H9 (cell line): ENCODE measurements around the gene SLC15A3. TPM values are rescaled to one million over a fixed set of nuclear protein-coding genes. Genes with fewer than 3 reads are reported as not detected.

ENCODE experiments used
- DNase-seq: peaks from one replicate; pipeline ENCODE4 v3.0.0-alpha.2; 2017
- H2AFZ ChIP-seq: one replicate; pipeline ENCODE4 v1.6.1; 2013; ENCODE audit warnings: mild to moderate bottlenecking, low read length, control low read depth, moderate library complexity
- H2AK5ac ChIP-seq: 2 replicates; pipeline ENCODE4 v1.6.1; 2013; ENCODE audit warnings: low read length, control low read depth, mixed read lengths; ENCODE audit not compliant: insufficient read length
- H2BK120ac ChIP-seq: one replicate; pipeline ENCODE4 v1.6.1; 2013; ENCODE audit warnings: low read depth, mild to moderate bottlenecking, low read length, control low read depth, inconsistent platforms; ENCODE audit not compliant: poor library complexity, severe bottlenecking
- H2BK12ac ChIP-seq: 2 replicates; pipeline ENCODE4 v1.6.1; 2013; ENCODE audit warnings: low read length, control low read depth, mixed read lengths, low read depth; ENCODE audit not compliant: insufficient read length
- H2BK15ac ChIP-seq: 2 replicates; pipeline ENCODE4 v1.6.1; 2013; ENCODE audit warnings: low read depth, low read length, control low read depth
- H2BK20ac ChIP-seq: one replicate; pipeline ENCODE4 v1.6.1; 2013; ENCODE audit warnings: low read depth, mild to moderate bottlenecking, low read length, control low read depth, inconsistent platforms; ENCODE audit not compliant: poor library complexity, severe bottlenecking
- H2BK5ac ChIP-seq: 2 replicates; pipeline ENCODE4 v1.6.1; 2013; ENCODE audit warnings: low read length, control low read depth, mixed read lengths; ENCODE audit not compliant: insufficient read length
- H3K14ac ChIP-seq: 2 replicates; pipeline ENCODE4 v1.6.1; 2013; ENCODE audit warnings: low read length, control low read depth; ENCODE audit not compliant: insufficient read depth
- H3K18ac ChIP-seq: 2 replicates; pipeline ENCODE4 v1.6.1; 2013; ENCODE audit warnings: low read depth, mild to moderate bottlenecking, mixed read lengths, low read length, control low read depth; ENCODE audit not compliant: insufficient read length
- H3K23ac ChIP-seq: 2 replicates; pipeline ENCODE4 v1.6.1; 2013; ENCODE audit warnings: low read length, control low read depth, mixed read lengths, low read depth; ENCODE audit not compliant: insufficient read length
- H3K23me2 ChIP-seq: 2 replicates; pipeline ENCODE4 v1.6.1; 2013; ENCODE audit warnings: low read depth, mild to moderate bottlenecking, mixed read lengths, low read length, control low read depth; ENCODE audit not compliant: insufficient read length, poor library complexity, severe bottlenecking
- H3K27ac ChIP-seq: 2 replicates; pipeline ENCODE4 v1.5.1; 2013; ENCODE audit warnings: low read length, control low read depth, mixed read lengths, low read depth; ENCODE audit not compliant: insufficient read length
- H3K27me3 ChIP-seq: 2 replicates; pipeline ENCODE4 v1.6.1; 2013; ENCODE audit warnings: low read length, control low read depth, inconsistent platforms; ENCODE audit not compliant: insufficient read depth
- H3K4ac ChIP-seq: 2 replicates; pipeline ENCODE4 v1.6.1; 2013; ENCODE audit warnings: low read depth, mild to moderate bottlenecking, control low read depth, inconsistent platforms, low read length, moderate library complexity
- H3K4me1 ChIP-seq: 2 replicates; pipeline ENCODE4 v1.6.1; 2013; ENCODE audit warnings: low read length, control low read depth, inconsistent platforms; ENCODE audit not compliant: insufficient read depth
- H3K4me2 ChIP-seq: 2 replicates; pipeline ENCODE4 v1.6.1; 2013; ENCODE audit warnings: low read length, control low read depth, mixed read lengths; ENCODE audit not compliant: insufficient read length, insufficient read depth
- H3K56ac ChIP-seq: 2 replicates; pipeline ENCODE4 v1.6.1; 2013; ENCODE audit warnings: low read depth, mild to moderate bottlenecking, mixed read lengths, low read length, control low read depth; ENCODE audit not compliant: insufficient read length
- H3K79me1 ChIP-seq: 2 replicates; pipeline ENCODE4 v1.6.1; 2013; ENCODE audit warnings: low read depth, mild to moderate bottlenecking, moderate library complexity, low read length, control low read depth, inconsistent platforms; ENCODE audit not compliant: insufficient read depth, poor library complexity, severe bottlenecking
- H3K79me2 ChIP-seq: 2 replicates; pipeline ENCODE4 v1.6.1; 2013; ENCODE audit warnings: low read length, control low read depth, inconsistent platforms; ENCODE audit not compliant: insufficient read depth
- H3K9ac ChIP-seq: 2 replicates; pipeline ENCODE4 v1.6.1; 2013; ENCODE audit warnings: low read length, control low read depth, mixed read lengths; ENCODE audit not compliant: insufficient read length; ENCODE audit errors: extremely low read depth
- H3K9me3 ChIP-seq: one replicate; pipeline ENCODE4 v1.6.1; 2013; ENCODE audit warnings: low read depth, low read length, inconsistent platforms; ENCODE audit not compliant: control insufficient read depth
- H3T11ph ChIP-seq: one replicate; pipeline ENCODE4 v1.6.1; 2013; ENCODE audit warnings: mild to moderate bottlenecking, low read length, control low read depth, inconsistent platforms
- H4K20me1 ChIP-seq: one replicate; pipeline ENCODE4 v1.6.1; 2013; ENCODE audit not compliant: control insufficient read depth, insufficient read length, insufficient read depth
- H4K5ac ChIP-seq: 2 replicates; pipeline ENCODE4 v1.6.1; 2013; ENCODE audit warnings: low read depth, mild to moderate bottlenecking, mixed read lengths, low read length, control low read depth; ENCODE audit not compliant: insufficient read length
- H4K8ac ChIP-seq: replicated peaks from 2 replicates; pipeline ENCODE4 v1.6.1; 2013; ENCODE audit warnings: low read length, control low read depth, mixed read lengths, low read depth; ENCODE audit not compliant: insufficient read length
- H4K91ac ChIP-seq: 2 replicates; pipeline ENCODE4 v1.6.1; 2013; ENCODE audit warnings: low read depth, mild to moderate bottlenecking, moderate library complexity, mixed read lengths, low read length, control low read depth; ENCODE audit not compliant: insufficient read length
- H3K27ac Mint-ChIP-seq, 3 experiments: 2 replicates in 2 of 3; 3 replicates in 1 of 3; pipeline ENCODE4 v1.8.0; 2020 to 2021; ENCODE audit warnings: mixed read lengths in 3 of 3, mild to moderate bottlenecking in 1 of 3, moderate library complexity in 1 of 3
- H3K27me3 Mint-ChIP-seq: 2 replicates; pipeline ENCODE4 v1.8.0; 2021; ENCODE audit warnings: low read depth, mild to moderate bottlenecking, moderate library complexity, mixed read lengths
- H3K36me3 Mint-ChIP-seq, 3 experiments: 2 replicates in 2 of 3; 3 replicates in 1 of 3; pipeline ENCODE4 v1.8.0; 2020 to 2021; ENCODE audit warnings: low read depth in 3 of 3, mixed read lengths in 3 of 3; ENCODE audit not compliant: insufficient read depth in 1 of 3
- H3K4me1 Mint-ChIP-seq, 2 experiments: 2 replicates each; pipeline ENCODE4 v1.8.0; 2020; ENCODE audit warnings: mixed read lengths in 2 of 2
- H3K4me3 Mint-ChIP-seq, 2 experiments: 2 replicates in 1 of 2; 3 replicates in 1 of 2; pipeline ENCODE4 v1.8.0; 2020 to 2021; ENCODE audit warnings: mild to moderate bottlenecking in 2 of 2, mixed read lengths in 2 of 2, moderate library complexity in 1 of 2
- H3K9me3 Mint-ChIP-seq, 2 experiments: 2 replicates in 1 of 2; 3 replicates in 1 of 2; pipeline ENCODE4 v1.8.0; 2020; ENCODE audit warnings: mild to moderate bottlenecking in 2 of 2, mixed read lengths in 2 of 2, moderate library complexity in 1 of 2
- WGBS: extraction: QIAGEN DNeasy Blood & Tissue Kit; methylation state at CpG from one replicate; pipeline ENCODE4 v1.1.7; 2013; ENCODE audit warnings: missing lambda C conversion rate, low lambda C conversion rate, mixed read lengths; ENCODE audit not compliant: insufficient read length; ENCODE audit errors: extremely low coverage; 5-methylcytosine and 5-hydroxymethylcytosine counted together
- total RNA-seq: library from RNA; stranded (reverse); gene quantifications from 2 replicates; pipeline ENCODE4 v1.2.1, GENCODE V29; 2021
- TF ChIP-seq, protein P1 (sequence below): fragments of 200-600 bp; sonication (generic); conservative IDR thresholded peaks from 3 replicates; pipeline ENCODE4 v1.8.0; 2021; ENCODE audit warnings: antibody characterized with exemption, mild to moderate bottlenecking

The SLC15A3 gene
- total RNA-seq, 1 experiment from 2014 or later = 7.0 TPM

DNA sequence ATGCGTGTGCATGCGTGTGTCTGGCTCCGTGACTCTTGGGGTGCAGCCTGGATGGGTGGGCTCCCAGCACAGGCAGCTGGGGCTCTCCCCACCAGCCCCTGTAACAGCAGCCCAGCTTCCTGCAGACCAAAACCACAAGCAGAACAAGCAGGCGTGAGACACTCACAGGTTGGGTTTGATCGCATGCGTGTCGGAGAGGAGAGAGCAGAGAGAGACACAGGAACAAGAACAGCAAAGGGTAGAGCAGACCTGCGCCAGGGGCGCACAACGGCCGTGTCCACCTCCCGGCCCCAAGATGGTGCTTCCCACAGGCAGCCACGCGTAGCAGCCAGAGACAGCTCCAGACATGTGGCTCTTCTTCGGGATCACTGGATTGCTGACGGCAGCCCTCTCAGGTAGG lies 19.5 kb upstream of the SLC15A3 start, which contains the start of gene CD6:
Gene CD6, plus strand, starts transcription at position 161 of the 400 bp plus-strand sequence. Its CDS starts 186 bp downstream, at position 347.
- Histone ChIP-seq H3K4me1 (no peaks in the 10 kb centered on the region), H4K91ac (no peak within 1 kb of the TSS), H3K79me2 (no peaks in the 10 kb centered on the region), H3K27me3 (no peaks in the 10 kb centered on the region), H2BK12ac (no peak within 1 kb of the TSS), H3K18ac (no peak within 1 kb of the TSS), H2AFZ (no peak within 1 kb of the TSS), H3K56ac (no peak within 1 kb of the TSS), H3K9me3 (no peaks in the 10 kb centered on the region), H3K4ac (no peak within 1 kb of the TSS), H2BK120ac (no peak within 1 kb of the TSS), H3K14ac (no peak within 1 kb of the TSS), H3K23ac (no peak within 1 kb of the TSS), H2BK20ac (no peak within 1 kb of the TSS), H4K20me1 (no peaks in the 10 kb centered on the region), H3K4me2 (no peak within 1 kb of the TSS), H3K9ac (no peak within 1 kb of the TSS), H4K8ac (no peak within 1 kb of the TSS), H3T11ph (no peak within 1 kb of the TSS), H3K27ac (no peak within 1 kb of the TSS), H3K23me2 (no peaks in the 10 kb centered on the region), H2BK5ac (no peak within 1 kb of the TSS), H2AK5ac (no peak within 1 kb of the TSS), H4K5ac (no peak within 1 kb of the TSS), H2BK15ac (no peak within 1 kb of the TSS), H3K79me1 (no peaks in the 10 kb centered on the region)
- Mint-ChIP-seq H3K9me3 (peaks cover 12 to 22% of the 10 kb centered on the region in 2 experiments), H3K36me3 (peaks cover 0 to 7% (median 6%) of the 10 kb centered on the region in 3 experiments; a peak in 5 of 7 replicates), H3K27me3 (peaks cover 26% of the 10 kb centered on the region), H3K4me1 (no peaks in the 10 kb centered on the region), H3K27ac (no peak within 1 kb of the TSS; a peak in 1 of 7 replicates), H3K4me3 (no peak within 1 kb of the TSS)
- TF ChIP-seq, protein P1, sequence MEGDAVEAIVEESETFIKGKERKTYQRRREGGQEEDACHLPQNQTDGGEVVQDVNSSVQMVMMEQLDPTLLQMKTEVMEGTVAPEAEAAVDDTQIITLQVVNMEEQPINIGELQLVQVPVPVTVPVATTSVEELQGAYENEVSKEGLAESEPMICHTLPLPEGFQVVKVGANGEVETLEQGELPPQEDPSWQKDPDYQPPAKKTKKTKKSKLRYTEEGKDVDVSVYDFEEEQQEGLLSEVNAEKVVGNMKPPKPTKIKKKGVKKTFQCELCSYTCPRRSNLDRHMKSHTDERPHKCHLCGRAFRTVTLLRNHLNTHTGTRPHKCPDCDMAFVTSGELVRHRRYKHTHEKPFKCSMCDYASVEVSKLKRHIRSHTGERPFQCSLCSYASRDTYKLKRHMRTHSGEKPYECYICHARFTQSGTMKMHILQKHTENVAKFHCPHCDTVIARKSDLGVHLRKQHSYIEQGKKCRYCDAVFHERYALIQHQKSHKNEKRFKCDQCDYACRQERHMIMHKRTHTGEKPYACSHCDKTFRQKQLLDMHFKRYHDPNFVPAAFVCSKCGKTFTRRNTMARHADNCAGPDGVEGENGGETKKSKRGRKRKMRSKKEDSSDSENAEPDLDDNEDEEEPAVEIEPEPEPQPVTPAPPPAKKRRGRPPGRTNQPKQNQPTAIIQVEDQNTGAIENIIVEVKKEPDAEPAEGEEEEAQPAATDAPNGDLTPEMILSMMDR = no peak
- no peak for DNase-seq
- no CpG with 5 or more reads among the region's 16 CpGs for WGBS
